ENCODE data around the gene MYADM. TPM values are rescaled to one million over a fixed set of nuclear protein-coding genes. Genes with fewer than 3 reads are reported as not detected.

Gene MYADM
- total and polyA plus RNA-seq, 4 donors = 2.6 to 28.0 (median 6.6) TPM

DNA sequence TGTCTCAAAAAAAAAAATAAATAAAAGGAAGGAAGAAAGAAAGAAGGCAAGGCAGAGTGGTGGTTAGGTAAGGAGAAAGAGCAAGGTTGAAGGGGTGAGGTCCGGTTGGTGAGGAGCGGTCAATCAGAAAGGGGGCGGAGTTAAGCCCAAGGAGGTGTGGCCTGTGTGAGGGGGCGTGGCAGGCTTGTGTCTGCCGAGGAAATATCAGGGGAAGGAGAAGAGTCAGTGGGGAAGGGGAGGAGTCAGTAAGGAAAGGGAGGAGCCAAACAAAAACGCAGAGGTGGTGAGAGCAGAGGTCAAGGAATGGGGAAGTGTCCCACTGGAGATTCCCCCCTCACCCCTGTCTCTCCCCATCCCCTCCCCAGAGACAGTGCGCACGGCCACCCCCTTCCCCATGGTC, 47.3 kb downstream of the MYADM start:
- DNase-seq (ENCODE audit: low spot score) = no peak
- H3K27ac ChIP-seq (ENCODE audit: low read depth in 1 of 2, low read length in 2 of 2) = no peak overlapping the region
- WGBS = 57% methylated on average over 8 of the region's 8 CpGs

DNA sequence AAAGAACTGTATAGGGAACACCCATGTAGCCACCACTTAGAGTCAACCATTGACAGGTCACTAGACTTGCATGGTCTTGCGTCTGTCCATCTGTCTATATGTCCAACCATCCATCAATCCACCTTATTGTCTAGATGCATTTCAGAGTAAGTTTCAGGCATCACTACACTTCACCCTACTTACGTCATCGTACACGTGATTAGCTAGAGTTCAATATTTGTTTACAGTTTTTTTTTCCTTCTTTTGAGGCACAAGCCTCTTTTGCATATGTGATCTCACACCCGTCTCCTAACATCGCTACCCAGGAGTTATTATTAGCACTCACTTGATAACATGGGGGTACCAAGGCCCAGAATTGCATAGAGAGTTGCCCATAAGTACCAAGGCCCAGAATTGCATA, 48.3 kb downstream of the MYADM start:
- no peaks in the 10 kb centered on the region for H3K4me1 ChIP-seq (ENCODE audit: control insufficient read depth in 4 of 4, insufficient read depth in 4 of 4, low read length in 3 of 4)
- whole genome bisulfite sequencing = 58% methylated on average over 6 of the region's 6 CpGs

More for the DNA sequence above, 47.3 kb downstream of the MYADM start:
- no peaks in the 10 kb centered on the region for H3K36me3 ChIP-seq (ENCODE audit: control insufficient read depth in 4 of 4, insufficient read depth in 3 of 4, low read depth in 1 of 4, low read length in 3 of 4)
- H3K9ac ChIP-seq (ENCODE audit: low read depth in 1 of 2, low read length in 2 of 2) = no peak overlapping the region
- no peak overlapping the region for H3K4me3 ChIP-seq (ENCODE audit: low read depth in 1 of 3, low read length in 3 of 3)
- H3K4me1 ChIP-seq (ENCODE audit: control insufficient read depth in 4 of 4, insufficient read depth in 4 of 4, low read length in 3 of 4) = no peaks in the 10 kb centered on the region
- no peaks in the 10 kb centered on the region for H3K27me3 ChIP-seq (ENCODE audit: control insufficient read depth in 4 of 4, insufficient read depth in 4 of 4, low read length in 3 of 4)
- no peak for TF ChIP-seq FOXA2 (IDR thresholded peaks at IDR 0.05)
- no peak for TF ChIP-seq GABPA (IDR thresholded peaks at IDR 0.05 in 1 of 2, conservative IDR thresholded peaks at IDR 0.05 in 1 of 2)
- TF ChIP-seq, protein P1, sequence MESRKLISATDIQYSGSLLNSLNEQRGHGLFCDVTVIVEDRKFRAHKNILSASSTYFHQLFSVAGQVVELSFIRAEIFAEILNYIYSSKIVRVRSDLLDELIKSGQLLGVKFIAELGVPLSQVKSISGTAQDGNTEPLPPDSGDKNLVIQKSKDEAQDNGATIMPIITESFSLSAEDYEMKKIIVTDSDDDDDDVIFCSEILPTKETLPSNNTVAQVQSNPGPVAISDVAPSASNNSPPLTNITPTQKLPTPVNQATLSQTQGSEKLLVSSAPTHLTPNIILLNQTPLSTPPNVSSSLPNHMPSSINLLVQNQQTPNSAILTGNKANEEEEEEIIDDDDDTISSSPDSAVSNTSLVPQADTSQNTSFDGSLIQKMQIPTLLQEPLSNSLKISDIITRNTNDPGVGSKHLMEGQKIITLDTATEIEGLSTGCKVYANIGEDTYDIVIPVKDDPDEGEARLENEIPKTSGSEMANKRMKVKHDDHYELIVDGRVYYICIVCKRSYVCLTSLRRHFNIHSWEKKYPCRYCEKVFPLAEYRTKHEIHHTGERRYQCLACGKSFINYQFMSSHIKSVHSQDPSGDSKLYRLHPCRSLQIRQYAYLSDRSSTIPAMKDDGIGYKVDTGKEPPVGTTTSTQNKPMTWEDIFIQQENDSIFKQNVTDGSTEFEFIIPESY (IDR thresholded peaks at IDR 0.05) = no peak
- TF ChIP-seq FOXA1 (IDR thresholded peaks at IDR 0.05) = no peak
- TF ChIP-seq HNF4G (IDR thresholded peaks at IDR 0.05) = no peak
- TF ChIP-seq, protein P2, sequence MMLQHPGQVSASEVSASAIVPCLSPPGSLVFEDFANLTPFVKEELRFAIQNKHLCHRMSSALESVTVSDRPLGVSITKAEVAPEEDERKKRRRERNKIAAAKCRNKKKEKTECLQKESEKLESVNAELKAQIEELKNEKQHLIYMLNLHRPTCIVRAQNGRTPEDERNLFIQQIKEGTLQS (IDR thresholded peaks at IDR 0.05) = no peak
- no peak for TF ChIP-seq HNF4A (conservative IDR thresholded peaks at IDR 0.05)
- no peak for TF ChIP-seq TAF1 (conservative IDR thresholded peaks at IDR 0.05)
- TF ChIP-seq NR2F2 (IDR thresholded peaks at IDR 0.05) = no peak
- TF ChIP-seq, protein P3, sequence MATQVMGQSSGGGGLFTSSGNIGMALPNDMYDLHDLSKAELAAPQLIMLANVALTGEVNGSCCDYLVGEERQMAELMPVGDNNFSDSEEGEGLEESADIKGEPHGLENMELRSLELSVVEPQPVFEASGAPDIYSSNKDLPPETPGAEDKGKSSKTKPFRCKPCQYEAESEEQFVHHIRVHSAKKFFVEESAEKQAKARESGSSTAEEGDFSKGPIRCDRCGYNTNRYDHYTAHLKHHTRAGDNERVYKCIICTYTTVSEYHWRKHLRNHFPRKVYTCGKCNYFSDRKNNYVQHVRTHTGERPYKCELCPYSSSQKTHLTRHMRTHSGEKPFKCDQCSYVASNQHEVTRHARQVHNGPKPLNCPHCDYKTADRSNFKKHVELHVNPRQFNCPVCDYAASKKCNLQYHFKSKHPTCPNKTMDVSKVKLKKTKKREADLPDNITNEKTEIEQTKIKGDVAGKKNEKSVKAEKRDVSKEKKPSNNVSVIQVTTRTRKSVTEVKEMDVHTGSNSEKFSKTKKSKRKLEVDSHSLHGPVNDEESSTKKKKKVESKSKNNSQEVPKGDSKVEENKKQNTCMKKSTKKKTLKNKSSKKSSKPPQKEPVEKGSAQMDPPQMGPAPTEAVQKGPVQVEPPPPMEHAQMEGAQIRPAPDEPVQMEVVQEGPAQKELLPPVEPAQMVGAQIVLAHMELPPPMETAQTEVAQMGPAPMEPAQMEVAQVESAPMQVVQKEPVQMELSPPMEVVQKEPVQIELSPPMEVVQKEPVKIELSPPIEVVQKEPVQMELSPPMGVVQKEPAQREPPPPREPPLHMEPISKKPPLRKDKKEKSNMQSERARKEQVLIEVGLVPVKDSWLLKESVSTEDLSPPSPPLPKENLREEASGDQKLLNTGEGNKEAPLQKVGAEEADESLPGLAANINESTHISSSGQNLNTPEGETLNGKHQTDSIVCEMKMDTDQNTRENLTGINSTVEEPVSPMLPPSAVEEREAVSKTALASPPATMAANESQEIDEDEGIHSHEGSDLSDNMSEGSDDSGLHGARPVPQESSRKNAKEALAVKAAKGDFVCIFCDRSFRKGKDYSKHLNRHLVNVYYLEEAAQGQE (IDR thresholded peaks at IDR 0.05) = no peak
- no peak for TF ChIP-seq SP1 (IDR thresholded peaks at IDR 0.05)
- TF ChIP-seq, protein P4, sequence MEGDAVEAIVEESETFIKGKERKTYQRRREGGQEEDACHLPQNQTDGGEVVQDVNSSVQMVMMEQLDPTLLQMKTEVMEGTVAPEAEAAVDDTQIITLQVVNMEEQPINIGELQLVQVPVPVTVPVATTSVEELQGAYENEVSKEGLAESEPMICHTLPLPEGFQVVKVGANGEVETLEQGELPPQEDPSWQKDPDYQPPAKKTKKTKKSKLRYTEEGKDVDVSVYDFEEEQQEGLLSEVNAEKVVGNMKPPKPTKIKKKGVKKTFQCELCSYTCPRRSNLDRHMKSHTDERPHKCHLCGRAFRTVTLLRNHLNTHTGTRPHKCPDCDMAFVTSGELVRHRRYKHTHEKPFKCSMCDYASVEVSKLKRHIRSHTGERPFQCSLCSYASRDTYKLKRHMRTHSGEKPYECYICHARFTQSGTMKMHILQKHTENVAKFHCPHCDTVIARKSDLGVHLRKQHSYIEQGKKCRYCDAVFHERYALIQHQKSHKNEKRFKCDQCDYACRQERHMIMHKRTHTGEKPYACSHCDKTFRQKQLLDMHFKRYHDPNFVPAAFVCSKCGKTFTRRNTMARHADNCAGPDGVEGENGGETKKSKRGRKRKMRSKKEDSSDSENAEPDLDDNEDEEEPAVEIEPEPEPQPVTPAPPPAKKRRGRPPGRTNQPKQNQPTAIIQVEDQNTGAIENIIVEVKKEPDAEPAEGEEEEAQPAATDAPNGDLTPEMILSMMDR (IDR thresholded peaks at IDR 0.05; ENCODE audit: low read depth, low read length, missing input control) = no peak
- H3K9me3 ChIP-seq (ENCODE audit: control insufficient read depth in 4 of 4, low read length in 3 of 4) = no peaks in the 10 kb centered on the region

More for the DNA sequence above, 48.3 kb downstream of the MYADM start:
- no peak for DNase-seq (ENCODE audit: low spot score)
- TF ChIP-seq JUND (IDR thresholded peaks at IDR 0.05) (no peak), HNF4G (IDR thresholded peaks at IDR 0.05) (no peak), FOXA2 (IDR thresholded peaks at IDR 0.05) (no peak), GABPA (IDR thresholded peaks at IDR 0.05 in 1 of 2, conservative IDR thresholded peaks at IDR 0.05 in 1 of 2) (no peak), RAD21 (IDR thresholded peaks at IDR 0.05) (no peak), RXRA (IDR thresholded peaks at IDR 0.05) (no peak), EGR1 (IDR thresholded peaks at IDR 0.05; ENCODE audit: low read depth in 2 of 2) (no peak)
- TF ChIP-seq, protein P5, sequence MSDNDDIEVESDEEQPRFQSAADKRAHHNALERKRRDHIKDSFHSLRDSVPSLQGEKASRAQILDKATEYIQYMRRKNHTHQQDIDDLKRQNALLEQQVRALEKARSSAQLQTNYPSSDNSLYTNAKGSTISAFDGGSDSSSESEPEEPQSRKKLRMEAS (IDR thresholded peaks at IDR 0.05) = no peak
- TF ChIP-seq, protein P2 (IDR thresholded peaks at IDR 0.05) = no peak
- Histone ChIP-seq H3K27me3 (ENCODE audit: control insufficient read depth in 4 of 4, insufficient read depth in 4 of 4, low read length in 3 of 4) (no peaks in the 10 kb centered on the region), H3K27ac (ENCODE audit: low read depth in 1 of 2, low read length in 2 of 2) (no peak overlapping the region), H3K36me3 (ENCODE audit: control insufficient read depth in 4 of 4, insufficient read depth in 3 of 4, low read depth in 1 of 4, low read length in 3 of 4) (no peaks in the 10 kb centered on the region), H3K4me3 (ENCODE audit: low read depth in 1 of 3, low read length in 3 of 3) (no peak overlapping the region), H3K9ac (ENCODE audit: low read depth in 1 of 2, low read length in 2 of 2) (no peak overlapping the region), H3K9me3 (ENCODE audit: control insufficient read depth in 4 of 4, low read length in 3 of 4) (no peaks in the 10 kb centered on the region)
